Transverse colon (tissue), 4 donors: ENCODE measurements around the gene KIF2A. TPM values are rescaled to one million over a fixed set of nuclear protein-coding genes. Genes with fewer than 3 reads are reported as not detected.

Experiments used
- DNase-seq: peaks from one replicate; pipeline ENCODE4 v3.0.0-alpha.2; 2019
- H3K27ac ChIP-seq, 4 donors: fragments of 200-600 bp; sonication (generic); 2 replicates each; pipeline ENCODE4 v1.5.1; 2016 to 2018; ENCODE audit warnings: inconsistent platforms in 4 of 4
- H3K27me3 ChIP-seq: fragments of 200-600 bp; sonication (generic); 2 replicates; pipeline ENCODE4 v1.5.1; 2017; ENCODE audit warnings: inconsistent platforms
- H3K36me3 ChIP-seq, 4 donors: fragments of 200-600 bp; sonication (generic); 2 replicates each; pipeline ENCODE4 v1.5.1; 2017 to 2019; ENCODE audit warnings: inconsistent platforms in 4 of 4
- H3K4me1 ChIP-seq, 4 donors: fragments of 200-600 bp; sonication (generic); 2 replicates each; pipeline ENCODE4 v1.5.1; 2017 to 2020; ENCODE audit warnings: inconsistent platforms in 4 of 4
- H3K4me3 ChIP-seq, 4 donors: fragments of 200-600 bp; sonication (generic); 1 replicate in 1 of 4; 2 replicates in 3 of 4; pipeline versions ENCODE4 v1.5.1 to v1.6.1; 2017 to 2019; ENCODE audit warnings: inconsistent platforms in 4 of 4
- H3K9me3 ChIP-seq, 2 donors: fragments of 200-600 bp; sonication (generic); 2 replicates each; pipeline ENCODE4 v1.5.1; 2017 to 2019; ENCODE audit warnings: inconsistent platforms in 2 of 2
- EP300 ChIP-seq: sonication (generic); formaldehyde crosslinking; IDR thresholded peaks from one replicate; pipeline ENCODE4 v1.6.1; 2017; ENCODE audit warnings: antibody characterized with exemption, low read depth
- POLR2A ChIP-seq: fragments of 450-650 bp; IDR thresholded peaks from one replicate; pipeline ENCODE4 v1.6.1; 2016; ENCODE audit warnings: antibody characterized with exemption, mild to moderate bottlenecking, moderate library complexity
- POLR2AphosphoS5 ChIP-seq, 3 donors: sonication (generic); formaldehyde crosslinking; IDR thresholded peaks; one replicate each; pipeline ENCODE4 v1.6.1; 2016; ENCODE audit warnings: antibody characterized with exemption in 3 of 3
- WGBS, 2 donors: methylation state at CpG; one replicate each; pipeline ENCODE4 v1.1.5; 2018; ENCODE audit warnings: low coverage in 1 of 2; 5-methylcytosine and 5-hydroxymethylcytosine counted together
- in situ Hi-C, 4 donors: fragments of 200-750 bp; cut with MboI; loops; one replicate each; pipeline versions ENCODE4 v1.15.0 to v1.15.1; 2017; ENCODE audit warnings: low sequenced_read_pairs in 3 of 4, low pct_ligation_motif_present in 1 of 4, low pct_unique_long_range_greater_than_20kb in 1 of 4
- intact Hi-C: fragments of 100-400 bp; cut with DNase I; formaldehyde crosslinking; loops from one replicate; pipeline ENCODE4 v1.15.1; 2023; ENCODE audit warnings: low total_unique reads
- total RNA-seq, 4 donors: library from RNA; depleted of rRNA; stranded (reverse); fragments of >200 nt; gene quantifications; one replicate each; pipeline ENCODE4 v1.1.0, GENCODE V29; 2016
- TF ChIP-seq, protein P1 (sequence below), 5 experiments: fragments of 200-600 bp in 3 of 5; fragments of 450-650 bp in 2 of 5; sonication (generic) in 3 of 5; IDR thresholded peaks; 1 replicate in 2 of 5; 2 replicates in 3 of 5; pipeline ENCODE4 v1.5.1; 2016 to 2017; ENCODE audit warnings: antibody characterized with exemption in 5 of 5, inconsistent platforms in 3 of 5, mild to moderate bottlenecking in 2 of 5, moderate library complexity in 1 of 5

The KIF2A gene
- total RNA-seq, 4 donors from 2014 or later = 15.3 to 61.9 (median 32.7) TPM

GRCh38 chr5:62373382-62373781, 67.4 kb downstream of the KIF2A start:
- Histone ChIP-seq H3K27me3 (no peaks in the 10 kb centered on the region), H3K36me3 (peaks cover 0 to 30% (median 9%) of the 10 kb centered on the region in 4 donors), H3K9me3 (no peaks in the 10 kb centered on the region), H3K4me1 (no peaks in the 10 kb centered on the region), H3K27ac (no peak overlapping the region), H3K4me3 (no peak overlapping the region)
- 97 to 100% methylated on average over 3 of the region's 3 CpGs for WGBS, 2 donors
- in situ Hi-C loops = no loop called here
- intact Hi-C loops = no loop called here
- DNase-seq = no peak
- TF ChIP-seq POLR2AphosphoS5 (IDR thresholded peaks at IDR 0.05) = no peak
- TF ChIP-seq EP300 = no peak
- TF ChIP-seq, protein P1, sequence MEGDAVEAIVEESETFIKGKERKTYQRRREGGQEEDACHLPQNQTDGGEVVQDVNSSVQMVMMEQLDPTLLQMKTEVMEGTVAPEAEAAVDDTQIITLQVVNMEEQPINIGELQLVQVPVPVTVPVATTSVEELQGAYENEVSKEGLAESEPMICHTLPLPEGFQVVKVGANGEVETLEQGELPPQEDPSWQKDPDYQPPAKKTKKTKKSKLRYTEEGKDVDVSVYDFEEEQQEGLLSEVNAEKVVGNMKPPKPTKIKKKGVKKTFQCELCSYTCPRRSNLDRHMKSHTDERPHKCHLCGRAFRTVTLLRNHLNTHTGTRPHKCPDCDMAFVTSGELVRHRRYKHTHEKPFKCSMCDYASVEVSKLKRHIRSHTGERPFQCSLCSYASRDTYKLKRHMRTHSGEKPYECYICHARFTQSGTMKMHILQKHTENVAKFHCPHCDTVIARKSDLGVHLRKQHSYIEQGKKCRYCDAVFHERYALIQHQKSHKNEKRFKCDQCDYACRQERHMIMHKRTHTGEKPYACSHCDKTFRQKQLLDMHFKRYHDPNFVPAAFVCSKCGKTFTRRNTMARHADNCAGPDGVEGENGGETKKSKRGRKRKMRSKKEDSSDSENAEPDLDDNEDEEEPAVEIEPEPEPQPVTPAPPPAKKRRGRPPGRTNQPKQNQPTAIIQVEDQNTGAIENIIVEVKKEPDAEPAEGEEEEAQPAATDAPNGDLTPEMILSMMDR (IDR thresholded peaks at IDR 0.05) = no peak
- TF ChIP-seq POLR2A = no peak

- in situ Hi-C loops = no loop called here
- intact Hi-C loops = no loop called here
- TF ChIP-seq EP300 = no peak
- TF ChIP-seq, protein P1 (IDR thresholded peaks at IDR 0.05) = no peak
- TF ChIP-seq POLR2AphosphoS5 (IDR thresholded peaks at IDR 0.05) = no peak
- TF ChIP-seq POLR2A = no peak
- Histone ChIP-seq H3K4me1 (no peaks in the 10 kb centered on the region), H3K27ac (no peak overlapping the region), H3K27me3 (no peaks in the 10 kb centered on the region), H3K36me3 (peaks cover 0 to 37% (median 12%) of the 10 kb centered on the region in 4 donors), H3K9me3 (no peaks in the 10 kb centered on the region), H3K4me3 (no peak overlapping the region)
- DNase-seq = no peak
- 100% methylated on average over 1 of the region's 1 CpG for WGBS, 2 donors
These were observed 68.1 kb downstream of the KIF2A start for GRCh38 chr5:62374090-62374489.

DNA sequence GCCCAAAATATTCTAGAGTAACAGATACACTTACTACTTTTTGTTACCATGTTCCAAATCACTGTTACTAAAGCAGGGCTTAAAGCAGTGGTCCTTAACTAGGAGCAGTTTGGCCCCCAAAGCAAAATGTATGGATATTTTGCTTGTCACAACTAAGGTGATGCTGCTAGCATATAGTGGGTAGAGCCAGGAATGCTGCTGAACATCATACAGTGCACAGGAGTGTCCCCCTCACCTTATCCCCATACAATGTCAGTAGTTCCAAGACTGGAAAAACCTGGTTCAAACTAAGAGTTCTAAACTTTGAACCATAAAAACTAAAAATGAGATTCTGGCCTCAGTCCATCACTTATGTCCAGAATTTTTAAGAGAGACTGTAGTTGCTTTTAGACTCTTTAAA, 69.6 kb downstream of the KIF2A start:
- in situ Hi-C loops (no loop called here), intact Hi-C loops (no loop called here)
- Histone ChIP-seq H3K9me3 (no peaks in the 10 kb centered on the region), H3K4me3 (no peak overlapping the region), H3K27me3 (no peaks in the 10 kb centered on the region), H3K36me3 (peaks cover 0 to 52% (median 14%) of the 10 kb centered on the region in 4 donors), H3K4me1 (no peaks in the 10 kb centered on the region), H3K27ac (no peak overlapping the region)
- TF ChIP-seq POLR2AphosphoS5 (IDR thresholded peaks at IDR 0.05) = no peak
- no peak for TF ChIP-seq EP300
- TF ChIP-seq POLR2A = no peak
- TF ChIP-seq, protein P1 (IDR thresholded peaks at IDR 0.05) = no peak
- no peak for DNase-seq

DNA sequence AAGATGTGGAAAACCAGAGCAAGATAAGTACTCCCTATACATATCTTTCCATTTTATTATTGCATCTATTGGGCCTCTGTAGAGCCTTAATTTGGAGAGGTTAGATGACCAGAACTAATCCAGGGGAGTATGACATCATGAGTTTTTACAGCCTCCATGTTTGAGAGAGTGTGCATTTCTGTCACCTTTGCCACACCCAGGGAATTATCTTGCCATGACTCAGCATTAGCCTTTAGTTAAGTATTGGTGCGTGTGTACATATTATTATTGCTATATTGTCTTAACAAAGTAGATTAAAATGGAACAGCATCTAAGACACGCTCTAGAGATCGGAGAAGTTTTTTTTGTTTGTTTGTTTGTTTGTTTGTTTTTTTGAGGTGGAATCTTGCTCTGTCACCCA, 70.1 kb downstream of the KIF2A start:
- DNase-seq = no peak
- in situ Hi-C loops = no loop called here
- H3K4me3 ChIP-seq = no peak overlapping the region
- H3K4me1 ChIP-seq = no peaks in the 10 kb centered on the region
- H3K27ac ChIP-seq = no peak overlapping the region
- WGBS, 2 donors = 81 to 83% methylated on average over 1 to 3 of the region's 3 CpGs
- no peaks in the 10 kb centered on the region for H3K9me3 ChIP-seq
- TF ChIP-seq POLR2A = no peak
- TF ChIP-seq, protein P1 (IDR thresholded peaks at IDR 0.05) = no peak
- no peak for TF ChIP-seq EP300
- no peak for TF ChIP-seq POLR2AphosphoS5 (IDR thresholded peaks at IDR 0.05)
- intact Hi-C loops = no loop called here
- no peaks in the 10 kb centered on the region for H3K27me3 ChIP-seq
- peaks cover 0 to 56% (median 14%) of the 10 kb centered on the region in 4 donors for H3K36me3 ChIP-seq
